ENCODE measurements around the gene PAPOLA.

DNA sequence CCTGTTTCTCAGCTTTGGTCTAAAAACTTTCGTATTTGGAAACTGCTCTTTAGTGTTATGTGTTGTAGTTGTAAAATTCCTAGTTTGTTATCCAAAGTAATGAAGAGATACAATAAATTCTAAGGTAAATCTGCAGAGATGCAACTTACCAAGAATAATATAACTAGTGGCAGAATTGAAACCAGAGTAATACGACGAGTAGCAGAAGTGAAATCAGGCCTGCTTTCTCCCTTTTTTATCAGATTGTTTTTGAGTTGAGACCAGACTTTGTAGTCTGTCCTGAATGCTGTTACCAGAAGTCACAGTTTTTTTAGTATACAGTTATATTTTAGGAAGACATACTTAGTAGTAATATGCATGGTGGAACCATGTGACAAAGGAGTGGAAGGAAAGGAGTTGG is 12.5 kb downstream of the PAPOLA start:
- TF ChIP-seq, protein P1, sequence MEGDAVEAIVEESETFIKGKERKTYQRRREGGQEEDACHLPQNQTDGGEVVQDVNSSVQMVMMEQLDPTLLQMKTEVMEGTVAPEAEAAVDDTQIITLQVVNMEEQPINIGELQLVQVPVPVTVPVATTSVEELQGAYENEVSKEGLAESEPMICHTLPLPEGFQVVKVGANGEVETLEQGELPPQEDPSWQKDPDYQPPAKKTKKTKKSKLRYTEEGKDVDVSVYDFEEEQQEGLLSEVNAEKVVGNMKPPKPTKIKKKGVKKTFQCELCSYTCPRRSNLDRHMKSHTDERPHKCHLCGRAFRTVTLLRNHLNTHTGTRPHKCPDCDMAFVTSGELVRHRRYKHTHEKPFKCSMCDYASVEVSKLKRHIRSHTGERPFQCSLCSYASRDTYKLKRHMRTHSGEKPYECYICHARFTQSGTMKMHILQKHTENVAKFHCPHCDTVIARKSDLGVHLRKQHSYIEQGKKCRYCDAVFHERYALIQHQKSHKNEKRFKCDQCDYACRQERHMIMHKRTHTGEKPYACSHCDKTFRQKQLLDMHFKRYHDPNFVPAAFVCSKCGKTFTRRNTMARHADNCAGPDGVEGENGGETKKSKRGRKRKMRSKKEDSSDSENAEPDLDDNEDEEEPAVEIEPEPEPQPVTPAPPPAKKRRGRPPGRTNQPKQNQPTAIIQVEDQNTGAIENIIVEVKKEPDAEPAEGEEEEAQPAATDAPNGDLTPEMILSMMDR (conservative IDR thresholded peaks at IDR 0.05 in 1 of 2, IDR thresholded peaks at IDR 0.05 in 1 of 2; ENCODE audit: extremely low read depth in 1 of 2, insufficient read depth in 1 of 2, low read depth in 1 of 2, low read length in 2 of 2): no peak
- TF ChIP-seq EZH2 (IDR thresholded peaks at IDR 0.05; ENCODE audit: borderline replicate concordance, low read length): no peak

Measured in mammary epithelial cell (primary cell).